Measurements from ENCODE around the gene GRM3. TPM values are rescaled to one million over a fixed set of nuclear protein-coding genes. Genes with fewer than 3 reads are reported as not detected.

GRM3 gene
- total RNA-seq, 4 donors from 2014 or later = not detected

- intact Hi-C loops (cut with DNase I) = no loop called here
- no peaks in the 10 kb centered on the region for H3K9me3 ChIP-seq
- no peak overlapping the region for H3K27ac ChIP-seq (replicated peaks in 1 of 4)
- TF ChIP-seq CTCF (IDR thresholded peaks at IDR 0.05) = no peak
- TF ChIP-seq POLR2AphosphoS5 (IDR thresholded peaks at IDR 0.05) = no peak
- TF ChIP-seq POLR2A (IDR thresholded peaks at IDR 0.05; ENCODE audit: low read depth) = no peak
- no peak for TF ChIP-seq EP300 (IDR thresholded peaks at IDR 0.05)
- H3K36me3 ChIP-seq = no peaks in the 10 kb centered on the region
- no peaks in the 10 kb centered on the region for H3K4me1 ChIP-seq
- no peak for DNase-seq (ENCODE audit: extremely low spot score)
- H3K4me3 ChIP-seq = no peak overlapping the region
- H3K27me3 ChIP-seq = no peaks in the 10 kb centered on the region
- 85% methylated on average over 4 of the region's 4 CpGs for WGBS
Observed at GRCh38 chr7:86749741-86750665, 106.3 kb downstream of the GRM3 start.

- Histone ChIP-seq H3K27me3 (no peaks in the 10 kb centered on the region), H3K36me3 (no peaks in the 10 kb centered on the region), H3K4me1 (no peaks in the 10 kb centered on the region), H3K4me3 (no peak overlapping the region), H3K9me3 (no peaks in the 10 kb centered on the region), H3K27ac (replicated peaks in 1 of 4) (no peak overlapping the region)
- intact Hi-C loops (cut with DNase I) = no loop called here
- 30% methylated on average over 4 of the region's 4 CpGs for WGBS
- DNase-seq (ENCODE audit: extremely low spot score) = no peak
- TF ChIP-seq POLR2A (IDR thresholded peaks at IDR 0.05; ENCODE audit: low read depth) (no peak), EP300 (IDR thresholded peaks at IDR 0.05) (no peak), POLR2AphosphoS5 (IDR thresholded peaks at IDR 0.05) (no peak), CTCF (IDR thresholded peaks at IDR 0.05) (no peak)
Observed at GRCh38 chr7:86760236-86760635, 116.5 kb downstream of the GRM3 start.

- WGBS = 61% methylated on average over 2 of the region's 2 CpGs
- no peak for DNase-seq (ENCODE audit: extremely low spot score)
- Histone ChIP-seq H3K36me3 (no peaks in the 10 kb centered on the region), H3K27me3 (no peaks in the 10 kb centered on the region), H3K4me3 (no peak overlapping the region), H3K27ac (replicated peaks in 1 of 4) (no peak overlapping the region), H3K9me3 (no peaks in the 10 kb centered on the region), H3K4me1 (no peaks in the 10 kb centered on the region)
- no peak for TF ChIP-seq CTCF (IDR thresholded peaks at IDR 0.05)
- no peak for TF ChIP-seq EP300 (IDR thresholded peaks at IDR 0.05)
- no peak for TF ChIP-seq POLR2A (IDR thresholded peaks at IDR 0.05; ENCODE audit: low read depth)
- no peak for TF ChIP-seq POLR2AphosphoS5 (IDR thresholded peaks at IDR 0.05)
- intact Hi-C loops (cut with DNase I) = no loop called here
Observed at GRCh38 chr7:86762129-86762528, 118.4 kb downstream of the GRM3 start.

- H3K9me3 ChIP-seq = no peaks in the 10 kb centered on the region
- no peaks in the 10 kb centered on the region for H3K4me1 ChIP-seq
- no peak overlapping the region for H3K27ac ChIP-seq (replicated peaks in 1 of 4)
- H3K27me3 ChIP-seq = no peaks in the 10 kb centered on the region
- WGBS = 45% methylated on average over 2 of the region's 2 CpGs
- no peak for DNase-seq (ENCODE audit: extremely low spot score)
- TF ChIP-seq POLR2A (IDR thresholded peaks at IDR 0.05; ENCODE audit: low read depth) = no peak
- TF ChIP-seq CTCF (IDR thresholded peaks at IDR 0.05) = no peak
- TF ChIP-seq EP300 (IDR thresholded peaks at IDR 0.05) = no peak
- TF ChIP-seq POLR2AphosphoS5 (IDR thresholded peaks at IDR 0.05) = no peak
- no peak overlapping the region for H3K4me3 ChIP-seq
- intact Hi-C loops (cut with DNase I) = no loop called here
- no peaks in the 10 kb centered on the region for H3K36me3 ChIP-seq
Observed at GRCh38 chr7:86765931-86766330, 122.2 kb downstream of the GRM3 start.

All from esophagus muscularis mucosa (tissue), 4 donors.